C4-2B (cell line): Measurements from ENCODE around the gene CNTN4.

ENCODE experiments used
- ZFX ChIP-seq: fragments of 450-650 bp; IDR thresholded peaks from 2 replicates; pipeline ENCODE4 v1.6.1; 2017
- TF ChIP-seq, protein P1 (sequence below): fragments of 450-650 bp; conservative IDR thresholded peaks from 2 replicates; pipeline ENCODE4 v1.5.1; 2017; ENCODE audit warnings: mild to moderate bottlenecking

DNA sequence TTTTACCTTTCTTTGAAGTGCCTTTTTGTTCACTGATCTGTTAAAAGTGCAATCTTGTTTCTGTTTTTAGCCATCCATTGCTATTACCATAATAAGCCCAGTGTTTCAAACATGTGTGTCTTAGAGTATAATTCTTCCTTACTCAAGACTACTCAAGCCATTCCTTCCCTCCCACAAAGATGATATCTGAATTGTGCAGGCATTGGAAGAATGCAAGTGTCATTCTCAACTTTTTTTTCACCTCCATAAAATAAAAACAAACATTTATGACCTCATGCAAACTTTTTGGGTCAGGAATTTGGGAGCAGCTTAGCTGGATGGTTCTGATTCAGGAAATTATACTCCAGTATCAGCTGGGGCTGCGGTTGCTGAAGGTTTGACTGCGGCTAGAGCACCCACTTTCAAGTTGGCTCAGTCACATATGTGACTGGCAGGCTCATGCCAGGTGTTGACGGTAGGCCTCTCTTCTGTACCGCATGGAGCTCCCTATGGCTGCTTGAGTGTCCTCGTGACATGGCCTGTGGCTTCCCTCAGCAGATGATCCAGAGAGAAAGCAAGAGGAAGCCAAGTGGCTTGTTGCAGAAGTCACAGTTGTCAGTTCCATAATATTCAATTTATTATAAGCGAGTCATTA is 490.8 kb downstream of the CNTN4 start:
- no peak for TF ChIP-seq ZFX
- TF ChIP-seq, protein P1, sequence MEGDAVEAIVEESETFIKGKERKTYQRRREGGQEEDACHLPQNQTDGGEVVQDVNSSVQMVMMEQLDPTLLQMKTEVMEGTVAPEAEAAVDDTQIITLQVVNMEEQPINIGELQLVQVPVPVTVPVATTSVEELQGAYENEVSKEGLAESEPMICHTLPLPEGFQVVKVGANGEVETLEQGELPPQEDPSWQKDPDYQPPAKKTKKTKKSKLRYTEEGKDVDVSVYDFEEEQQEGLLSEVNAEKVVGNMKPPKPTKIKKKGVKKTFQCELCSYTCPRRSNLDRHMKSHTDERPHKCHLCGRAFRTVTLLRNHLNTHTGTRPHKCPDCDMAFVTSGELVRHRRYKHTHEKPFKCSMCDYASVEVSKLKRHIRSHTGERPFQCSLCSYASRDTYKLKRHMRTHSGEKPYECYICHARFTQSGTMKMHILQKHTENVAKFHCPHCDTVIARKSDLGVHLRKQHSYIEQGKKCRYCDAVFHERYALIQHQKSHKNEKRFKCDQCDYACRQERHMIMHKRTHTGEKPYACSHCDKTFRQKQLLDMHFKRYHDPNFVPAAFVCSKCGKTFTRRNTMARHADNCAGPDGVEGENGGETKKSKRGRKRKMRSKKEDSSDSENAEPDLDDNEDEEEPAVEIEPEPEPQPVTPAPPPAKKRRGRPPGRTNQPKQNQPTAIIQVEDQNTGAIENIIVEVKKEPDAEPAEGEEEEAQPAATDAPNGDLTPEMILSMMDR, result no peak
